Measurements from ENCODE around the gene COL15A1. TPM values are rescaled to one million over a fixed set of nuclear protein-coding genes. Genes with fewer than 3 reads are reported as not detected.

Gene COL15A1
- total RNA-seq, 1 donor from 2014 or later = 0.07 TPM

DNA sequence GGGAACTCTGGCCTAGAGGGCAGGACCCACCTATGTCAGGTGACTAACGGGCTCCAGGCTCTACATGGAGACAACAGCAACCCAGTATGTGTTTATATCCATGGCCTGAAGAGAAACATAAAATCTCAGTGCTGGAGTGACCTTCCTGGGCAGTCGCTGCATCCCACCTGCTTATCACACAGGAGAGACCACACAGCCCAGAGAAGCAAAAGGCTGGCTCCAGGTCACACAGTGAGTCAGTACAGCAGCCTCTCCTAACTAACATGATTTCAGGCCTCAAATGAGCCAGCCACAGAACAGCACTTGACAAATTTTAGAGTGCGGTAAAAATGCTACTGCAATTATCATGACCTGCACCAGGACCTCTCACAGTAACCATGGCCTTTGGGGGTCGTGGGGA, 107.2 kb downstream of the COL15A1 start:
- Mint-ChIP-seq H3K9me3 (no peaks in the 10 kb centered on the region), H3K4me3 (no peak overlapping the region), H3K36me3 (ENCODE audit: low read depth) (no peaks in the 10 kb centered on the region), H3K27ac (no peak overlapping the region), H3K27me3 (no peaks in the 10 kb centered on the region), H3K4me1 (peaks cover 30% of the 10 kb centered on the region)
- intact Hi-C loops (cut with micrococcal nuclease) = no loop called here
- no peak for DNase-seq
- ChIA-PET CTCF (no interaction called here), POLR2A (no interaction called here)
- no peak for TF ChIP-seq CTCF (IDR thresholded peaks at IDR 0.05)
- no peak for ATAC-seq (ENCODE audit: low read depth)

GRCh38 chr9:99051406-99051805, 107.7 kb downstream of the COL15A1 start:
- intact Hi-C loops (cut with micrococcal nuclease) = no loop called here
- no peak for TF ChIP-seq CTCF (IDR thresholded peaks at IDR 0.05)
- no peak overlapping the region for H3K27ac Mint-ChIP-seq
- no peaks in the 10 kb centered on the region for H3K27me3 Mint-ChIP-seq
- ChIA-PET POLR2A (no interaction called here), CTCF (interaction anchor here (0.6 kb wide), 1 partner anchor 122 kb away, joined by 3 read pairs; no protein-coding TSS in a partner anchor)
- no peak for DNase-seq
- H3K4me3 Mint-ChIP-seq = no peak overlapping the region
- peaks cover 34% of the 10 kb centered on the region for H3K4me1 Mint-ChIP-seq
- H3K9me3 Mint-ChIP-seq = no peaks in the 10 kb centered on the region
- H3K36me3 Mint-ChIP-seq (ENCODE audit: low read depth) = no peaks in the 10 kb centered on the region
- no peak for ATAC-seq (ENCODE audit: low read depth)

DNA sequence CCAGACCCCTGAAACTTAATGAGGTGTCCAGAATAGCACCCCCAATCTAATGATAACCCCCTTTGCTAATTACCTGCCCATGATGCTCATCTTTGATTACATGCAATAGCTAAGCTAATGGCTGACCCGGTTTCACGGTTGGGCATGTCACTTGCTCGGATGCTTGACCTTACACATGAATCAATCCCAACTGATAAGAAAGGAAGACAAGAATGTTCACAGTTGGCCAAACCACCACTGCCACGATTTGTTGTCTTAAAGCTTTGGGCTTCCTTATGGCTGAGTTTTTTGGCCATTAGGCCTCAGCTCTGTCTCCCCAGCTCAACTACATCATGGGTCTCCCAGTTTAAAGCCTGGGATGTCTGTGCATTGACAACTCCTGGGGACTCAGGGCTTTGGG, 108.1 kb downstream of the COL15A1 start:
- H3K36me3 Mint-ChIP-seq (ENCODE audit: low read depth) = no peaks in the 10 kb centered on the region
- no peak for TF ChIP-seq CTCF (IDR thresholded peaks at IDR 0.05)
- H3K4me1 Mint-ChIP-seq = peaks cover 39% of the 10 kb centered on the region
- H3K27me3 Mint-ChIP-seq = no peaks in the 10 kb centered on the region
- ChIA-PET POLR2A (no interaction called here), CTCF (interaction anchor here (0.6 kb wide), 1 partner anchor 122 kb away, joined by 3 read pairs; no protein-coding TSS in a partner anchor)
- intact Hi-C loops (cut with micrococcal nuclease) = no loop called here
- no peaks in the 10 kb centered on the region for H3K9me3 Mint-ChIP-seq
- DNase-seq (no peak), ATAC-seq (ENCODE audit: low read depth) (no peak)
- no peak overlapping the region for H3K4me3 Mint-ChIP-seq
- no peak overlapping the region for H3K27ac Mint-ChIP-seq

DNA sequence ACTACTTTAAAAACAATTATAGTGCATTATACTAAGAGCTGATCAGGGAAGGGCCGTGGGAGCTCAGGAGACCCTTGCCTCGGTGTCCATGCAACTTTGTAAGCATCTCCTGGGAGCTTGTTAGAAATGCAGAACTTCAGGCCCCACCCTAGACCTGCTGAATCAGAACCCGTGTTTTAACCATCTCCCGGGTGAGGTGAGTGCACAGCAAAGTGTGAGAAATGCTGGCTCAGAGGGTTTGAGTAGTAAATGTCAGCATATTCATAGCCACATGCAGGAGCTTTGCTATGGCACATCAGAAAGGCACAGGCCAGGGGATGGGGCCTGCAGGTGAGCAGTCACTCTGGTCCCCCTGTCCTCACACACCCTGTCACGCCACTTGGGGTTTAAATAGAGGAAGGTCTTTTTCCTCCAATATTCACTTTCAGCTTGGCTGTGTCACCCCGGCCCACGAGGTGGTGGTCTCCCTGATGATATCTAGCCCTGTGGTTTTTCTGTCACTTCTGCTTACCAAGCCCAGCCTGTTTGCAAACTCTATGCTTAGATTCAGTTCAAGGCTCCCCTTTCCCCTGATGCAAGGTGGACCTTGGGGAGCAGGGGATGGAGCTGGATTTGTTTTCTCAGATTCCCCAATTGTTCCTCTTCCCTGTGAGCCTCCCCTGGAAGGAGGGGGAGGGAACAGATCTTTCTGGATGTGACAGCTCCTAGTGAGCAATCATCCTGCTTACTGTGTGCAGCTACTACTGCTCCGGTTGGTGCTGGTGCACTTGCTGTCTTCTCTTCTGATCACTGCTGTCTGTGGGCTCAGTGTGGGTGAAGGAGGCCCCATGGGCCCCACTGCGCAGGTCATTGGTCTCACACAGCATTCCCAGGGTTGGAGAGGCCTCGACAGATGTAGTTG, 109.4 kb downstream of the COL15A1 start:
- Mint-ChIP-seq H3K4me1 (peaks cover 51% of the 10 kb centered on the region), H3K4me3 (no peak overlapping the region), H3K27me3 (no peaks in the 10 kb centered on the region), H3K36me3 (ENCODE audit: low read depth) (no peaks in the 10 kb centered on the region), H3K9me3 (no peaks in the 10 kb centered on the region), H3K27ac (peak overlapping the region; percentile 24)
- no peak for TF ChIP-seq CTCF (IDR thresholded peaks at IDR 0.05)
- ATAC-seq (ENCODE audit: low read depth) (peak; percentile 11), DNase-seq (no peak)
- CTCF ChIA-PET = interaction anchor here (1.0 to 1.1 kb wide), 3 partner anchors 52 to 204 kb away, joined by 3 to 4 read pairs (median 3); no protein-coding TSS in a partner anchor
- intact Hi-C loops (cut with micrococcal nuclease) = no loop called here
- POLR2A ChIA-PET = interaction anchor here (1.2 kb wide), 1 partner anchor 47 kb away, joined by 4 read pairs; no protein-coding TSS in a partner anchor

DNA sequence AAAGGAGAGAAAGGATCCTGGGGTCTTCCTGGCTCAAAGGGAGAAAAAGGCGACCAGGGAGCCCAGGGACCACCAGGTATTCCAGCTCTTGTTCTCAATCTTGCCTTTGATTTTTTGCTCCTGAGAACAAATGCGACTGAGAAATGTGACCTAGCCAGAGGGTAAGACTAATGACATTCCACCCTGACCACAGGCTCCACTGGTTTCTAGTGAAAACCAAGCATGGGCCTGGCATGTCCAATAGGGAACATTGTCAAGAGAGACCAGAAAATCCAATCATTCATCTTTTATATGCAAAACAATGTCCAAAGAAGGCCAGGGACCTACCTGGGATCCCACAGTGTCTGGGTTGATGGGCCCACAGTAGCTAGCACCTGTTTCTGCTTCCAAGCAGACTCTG, 110.9 kb downstream of the COL15A1 start:
- no peak for TF ChIP-seq CTCF (IDR thresholded peaks at IDR 0.05)
- POLR2A ChIA-PET = interaction anchor here (0.5 to 1.2 kb wide), 2 partner anchors 12 to 50 kb away, joined by 4 to 8 read pairs; partner anchors contain the start of gene TGFBR1
- ATAC-seq (ENCODE audit: low read depth) (no peak), DNase-seq (no peak)
- CTCF ChIA-PET = interaction anchor here (0.8 kb wide), 1 partner anchor 85 kb away, joined by 3 read pairs; no protein-coding TSS in a partner anchor
- no peak overlapping the region for H3K27ac Mint-ChIP-seq
- intact Hi-C loops (cut with micrococcal nuclease) = no loop called here
- H3K9me3 Mint-ChIP-seq = no peaks in the 10 kb centered on the region
- H3K36me3 Mint-ChIP-seq (ENCODE audit: low read depth) = no peaks in the 10 kb centered on the region
- H3K4me1 Mint-ChIP-seq = peaks cover 66% of the 10 kb centered on the region
- H3K4me3 Mint-ChIP-seq = no peak overlapping the region
- H3K27me3 Mint-ChIP-seq = no peaks in the 10 kb centered on the region

Measured in activated B cell treated with CpG ODN at 0.5 μM for 24 hours (primary cell).